Ascending aorta (tissue), 2 donors: ENCODE results near the gene P2RX6. TPM values are rescaled to one million over a fixed set of nuclear protein-coding genes. Genes with fewer than 3 reads are reported as not detected.
"Not testable (repeated sequence)": the region's sequence is repeated elsewhere in the genome, so short reads cannot be mapped to it uniquely, and the experiment has no call there.

Experiments used
- DNase-seq, 2 donors: peaks; one replicate each; pipeline ENCODE4 v3.0.0-alpha.2; 2019; ENCODE audit warnings: low spot score in 2 of 2
- H3K27ac ChIP-seq, 2 donors: fragments of 200-600 bp; sonication (generic); one replicate each; pipeline ENCODE4 v1.5.1; 2016 to 2017; ENCODE audit warnings: mild to moderate bottlenecking in 1 of 2
- H3K27me3 ChIP-seq: fragments of 200-600 bp; sonication (generic); one replicate; pipeline ENCODE4 v1.5.1; 2017
- H3K36me3 ChIP-seq, 2 donors: fragments of 200-600 bp; sonication (generic); one replicate each; pipeline ENCODE4 v1.5.1; 2016
- H3K4me1 ChIP-seq, 2 donors: fragments of 200-600 bp; sonication (generic); one replicate each; pipeline ENCODE4 v1.5.1; 2016 to 2017; ENCODE audit warnings: mild to moderate bottlenecking in 1 of 2
- H3K4me3 ChIP-seq, 2 donors: fragments of 200-600 bp; sonication (generic); one replicate each; pipeline ENCODE4 v1.5.1; 2016 to 2017; ENCODE audit warnings: mild to moderate bottlenecking in 1 of 2
- H3K9me3 ChIP-seq, 2 donors: fragments of 200-600 bp; sonication (generic); one replicate each; pipeline ENCODE4 v1.5.1; 2016
- intact Hi-C: fragments of 100-400 bp; cut with DNase I; formaldehyde crosslinking; loops from one replicate; pipeline ENCODE4 v1.15.1; 2023
- total RNA-seq: library from RNA; depleted of rRNA; stranded (reverse); fragments of >200 nt; gene quantifications from one replicate; pipeline ENCODE4 v1.1.0, GENCODE V29; 2016
- TF ChIP-seq, protein P1 (sequence below), 3 experiments: fragments of 200-600 bp in 2 of 3; fragments of 450-650 bp in 1 of 3; sonication (generic) in 2 of 3; IDR thresholded peaks; one replicate each; pipeline ENCODE4 v1.5.1; 2016 to 2019; ENCODE audit warnings: antibody characterized with exemption in 3 of 3, mild to moderate bottlenecking in 1 of 3, moderate library complexity in 1 of 3

Gene P2RX6
- total RNA-seq, 1 donor from 2014 or later: not detected

- no peak for DNase-seq
- no peaks in the 10 kb centered on the region for H3K9me3 ChIP-seq
- TF ChIP-seq, protein P1, sequence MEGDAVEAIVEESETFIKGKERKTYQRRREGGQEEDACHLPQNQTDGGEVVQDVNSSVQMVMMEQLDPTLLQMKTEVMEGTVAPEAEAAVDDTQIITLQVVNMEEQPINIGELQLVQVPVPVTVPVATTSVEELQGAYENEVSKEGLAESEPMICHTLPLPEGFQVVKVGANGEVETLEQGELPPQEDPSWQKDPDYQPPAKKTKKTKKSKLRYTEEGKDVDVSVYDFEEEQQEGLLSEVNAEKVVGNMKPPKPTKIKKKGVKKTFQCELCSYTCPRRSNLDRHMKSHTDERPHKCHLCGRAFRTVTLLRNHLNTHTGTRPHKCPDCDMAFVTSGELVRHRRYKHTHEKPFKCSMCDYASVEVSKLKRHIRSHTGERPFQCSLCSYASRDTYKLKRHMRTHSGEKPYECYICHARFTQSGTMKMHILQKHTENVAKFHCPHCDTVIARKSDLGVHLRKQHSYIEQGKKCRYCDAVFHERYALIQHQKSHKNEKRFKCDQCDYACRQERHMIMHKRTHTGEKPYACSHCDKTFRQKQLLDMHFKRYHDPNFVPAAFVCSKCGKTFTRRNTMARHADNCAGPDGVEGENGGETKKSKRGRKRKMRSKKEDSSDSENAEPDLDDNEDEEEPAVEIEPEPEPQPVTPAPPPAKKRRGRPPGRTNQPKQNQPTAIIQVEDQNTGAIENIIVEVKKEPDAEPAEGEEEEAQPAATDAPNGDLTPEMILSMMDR (IDR thresholded peaks at IDR 0.05): no peak
- intact Hi-C loops: no loop called here
- H3K36me3 ChIP-seq: no peaks in the 10 kb centered on the region
- H3K4me1 ChIP-seq: no peaks in the 10 kb centered on the region
- H3K4me3 ChIP-seq: no peak overlapping the region
- H3K27ac ChIP-seq: no peak overlapping the region
- H3K27me3 ChIP-seq: no peaks in the 10 kb centered on the region
These were observed 18.1 kb downstream of the P2RX6 start for GRCh38 chr22:21032868-21033688.

- Histone ChIP-seq H3K27me3 (no peaks in the 10 kb centered on the region), H3K36me3 (no peaks in the 10 kb centered on the region), H3K4me3 (no peak overlapping the region), H3K4me1 (no peaks in the 10 kb centered on the region), H3K9me3 (no peaks in the 10 kb centered on the region), H3K27ac (no peak overlapping the region)
- TF ChIP-seq, protein P1 (IDR thresholded peaks at IDR 0.05): no peak
- DNase-seq: no peak
- intact Hi-C loops: no loop called here
These were observed 18.9 kb downstream of the P2RX6 start for GRCh38 chr22:21033895-21034294.

GRCh38 chr22:21034989-21035388 is 20.0 kb downstream of the P2RX6 start:
- Histone ChIP-seq H3K4me1 (no peaks in the 10 kb centered on the region), H3K9me3 (no peaks in the 10 kb centered on the region), H3K36me3 (no peaks in the 10 kb centered on the region), H3K27ac (no peak overlapping the region), H3K27me3 (no peaks in the 10 kb centered on the region), H3K4me3 (no peak overlapping the region)
- intact Hi-C loops: no loop called here
- TF ChIP-seq, protein P1 (IDR thresholded peaks at IDR 0.05): no peak
- no peak for DNase-seq

GRCh38 chr22:21038405-21038804 is 23.4 kb downstream of the P2RX6 start:
- Histone ChIP-seq H3K9me3 (no peaks in the 10 kb centered on the region), H3K4me1 (no peaks in the 10 kb centered on the region), H3K36me3 (no peaks in the 10 kb centered on the region), H3K27me3 (no peaks in the 10 kb centered on the region), H3K4me3 (no peak overlapping the region), H3K27ac (no peak overlapping the region)
- TF ChIP-seq, protein P1 (IDR thresholded peaks at IDR 0.05): no peak
- DNase-seq: no peak
- intact Hi-C loops: no loop called here

DNA sequence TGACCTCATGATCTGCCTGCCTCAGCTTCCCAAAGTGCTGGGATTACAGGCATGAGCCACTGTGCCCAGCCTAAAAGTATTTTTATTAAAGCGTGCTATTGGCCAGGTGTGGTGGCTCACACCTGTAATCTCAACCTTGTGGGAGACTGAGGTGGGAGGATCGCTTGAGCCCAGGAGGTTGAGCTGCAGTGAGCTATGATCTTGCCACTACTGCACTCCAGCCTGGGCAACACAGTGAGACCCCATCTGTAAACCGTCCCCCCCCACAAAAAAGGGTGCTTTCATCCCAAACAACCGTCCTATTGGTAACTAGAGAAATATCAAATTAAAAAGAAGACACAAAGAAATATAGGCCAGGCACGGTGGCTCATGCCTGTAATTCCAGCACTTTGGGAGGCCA is 24.2 kb downstream of the P2RX6 start:
- H3K4me1 ChIP-seq, H3K36me3 ChIP-seq, intact Hi-C loops, H3K9me3 ChIP-seq, DNase-seq, H3K4me3 ChIP-seq, H3K27me3 ChIP-seq, H3K27ac ChIP-seq: not testable (repeated sequence)

DNA sequence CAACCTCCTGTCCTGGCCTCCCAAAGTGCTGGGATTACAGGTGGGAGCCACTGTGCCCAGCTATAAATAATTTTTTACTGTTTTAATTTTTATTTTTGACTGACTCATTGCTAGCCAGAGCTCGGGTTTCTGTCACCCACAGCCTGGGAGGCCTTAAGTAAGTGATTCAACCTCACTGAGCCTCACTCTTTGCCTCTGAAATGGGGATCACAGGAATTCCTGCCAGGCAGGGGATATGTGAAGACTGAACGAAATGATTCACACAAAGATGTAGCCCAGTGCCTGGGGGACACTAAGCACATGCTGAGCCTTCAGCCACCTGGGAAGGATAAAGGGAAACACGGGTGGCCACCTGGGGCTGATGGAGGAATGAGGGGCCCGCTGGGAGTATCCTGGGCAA is 27.0 kb downstream of the P2RX6 start:
- intact Hi-C loops: loop anchor here (10.0 kb wide), 1 partner anchor 623 kb away; the partner anchor contains the start of gene PPIL2
- Histone ChIP-seq H3K4me1 (peaks cover 7 to 15% of the 10 kb centered on the region in 2 donors), H3K36me3 (no peaks in the 10 kb centered on the region), H3K27me3 (no peaks in the 10 kb centered on the region), H3K27ac (no peak overlapping the region), H3K4me3 (no peak overlapping the region), H3K9me3 (no peaks in the 10 kb centered on the region)
- no peak for DNase-seq
- TF ChIP-seq, protein P1 (IDR thresholded peaks at IDR 0.05): no peak
